Measurements from ENCODE around the gene MSMB.

GRCh38 chr10:46053534-46054434 is 7.7 kb upstream of the MSMB start:
- TF ChIP-seq, protein P1, sequence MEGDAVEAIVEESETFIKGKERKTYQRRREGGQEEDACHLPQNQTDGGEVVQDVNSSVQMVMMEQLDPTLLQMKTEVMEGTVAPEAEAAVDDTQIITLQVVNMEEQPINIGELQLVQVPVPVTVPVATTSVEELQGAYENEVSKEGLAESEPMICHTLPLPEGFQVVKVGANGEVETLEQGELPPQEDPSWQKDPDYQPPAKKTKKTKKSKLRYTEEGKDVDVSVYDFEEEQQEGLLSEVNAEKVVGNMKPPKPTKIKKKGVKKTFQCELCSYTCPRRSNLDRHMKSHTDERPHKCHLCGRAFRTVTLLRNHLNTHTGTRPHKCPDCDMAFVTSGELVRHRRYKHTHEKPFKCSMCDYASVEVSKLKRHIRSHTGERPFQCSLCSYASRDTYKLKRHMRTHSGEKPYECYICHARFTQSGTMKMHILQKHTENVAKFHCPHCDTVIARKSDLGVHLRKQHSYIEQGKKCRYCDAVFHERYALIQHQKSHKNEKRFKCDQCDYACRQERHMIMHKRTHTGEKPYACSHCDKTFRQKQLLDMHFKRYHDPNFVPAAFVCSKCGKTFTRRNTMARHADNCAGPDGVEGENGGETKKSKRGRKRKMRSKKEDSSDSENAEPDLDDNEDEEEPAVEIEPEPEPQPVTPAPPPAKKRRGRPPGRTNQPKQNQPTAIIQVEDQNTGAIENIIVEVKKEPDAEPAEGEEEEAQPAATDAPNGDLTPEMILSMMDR (IDR thresholded peaks at IDR 0.05), result no peak
- no peak for TF ChIP-seq POLR2AphosphoS5 (IDR thresholded peaks at IDR 0.05)

Data from stomach (tissue), 4 donors.